ENCODE data around the gene FOXP1.

Gene FOXP1

GRCh38 chr3:71494212-71494611 lies 89.3 kb downstream of the FOXP1 start:
- no peak overlapping the region for H3K9ac ChIP-seq (ENCODE audit: low read depth, low read length)
- no peaks in the 10 kb centered on the region for H3K27me3 ChIP-seq (ENCODE audit: control insufficient read depth, insufficient read depth, low read length)
- H3K4me1 ChIP-seq (ENCODE audit: control insufficient read depth, insufficient read depth, low read length) = peaks cover 47% of the 10 kb centered on the region
- no peaks in the 10 kb centered on the region for H3K36me3 ChIP-seq (ENCODE audit: control insufficient read depth, insufficient read depth, low read length)
- no peak overlapping the region for H3K4me3 ChIP-seq (ENCODE audit: low read depth, low read length)
- H3K9me3 ChIP-seq (ENCODE audit: control insufficient read depth, insufficient read depth, low read length) = 0 out of 2 replicates have a peak, but pooled peaks cover 5% of the 10 kb centered on the region
- no peak overlapping the region for H3K27ac ChIP-seq (ENCODE audit: low read depth, low read length)

- Histone ChIP-seq H3K4me3 (ENCODE audit: low read depth, low read length) (no peak overlapping the region), H3K36me3 (ENCODE audit: control insufficient read depth, insufficient read depth, low read length) (no peaks in the 10 kb centered on the region), H3K4me1 (ENCODE audit: control insufficient read depth, insufficient read depth, low read length) (peaks cover 41% of the 10 kb centered on the region), H3K9me3 (ENCODE audit: control insufficient read depth, insufficient read depth, low read length) (0 out of 2 replicates have a peak, but pooled peaks cover 5% of the 10 kb centered on the region), H3K27ac (ENCODE audit: low read depth, low read length) (no peak overlapping the region), H3K27me3 (ENCODE audit: control insufficient read depth, insufficient read depth, low read length) (no peaks in the 10 kb centered on the region), H3K9ac (ENCODE audit: low read depth, low read length) (no peak overlapping the region)
Measured at GRCh38 chr3:71492974-71493771, 90.4 kb downstream of the FOXP1 start.

GRCh38 chr3:71492566-71492965 lies 91.0 kb downstream of the FOXP1 start:
- H3K4me1 ChIP-seq (ENCODE audit: control insufficient read depth, insufficient read depth, low read length) = peaks cover 35% of the 10 kb centered on the region
- H3K36me3 ChIP-seq (ENCODE audit: control insufficient read depth, insufficient read depth, low read length) = no peaks in the 10 kb centered on the region
- H3K9ac ChIP-seq (ENCODE audit: low read depth, low read length) = no peak overlapping the region
- no peak overlapping the region for H3K4me3 ChIP-seq (ENCODE audit: low read depth, low read length)
- no peak overlapping the region for H3K27ac ChIP-seq (ENCODE audit: low read depth, low read length)
- no peaks in the 10 kb centered on the region for H3K27me3 ChIP-seq (ENCODE audit: control insufficient read depth, insufficient read depth, low read length)
- H3K9me3 ChIP-seq (ENCODE audit: control insufficient read depth, insufficient read depth, low read length) = 0 out of 2 replicates have a peak, but pooled peaks cover 5% of the 10 kb centered on the region

- Histone ChIP-seq H3K4me3 (ENCODE audit: low read depth, low read length) (no peak overlapping the region), H3K4me1 (ENCODE audit: control insufficient read depth, insufficient read depth, low read length) (peaks cover 22% of the 10 kb centered on the region), H3K9me3 (ENCODE audit: control insufficient read depth, insufficient read depth, low read length) (0 out of 2 replicates have a peak, but pooled peaks cover 5% of the 10 kb centered on the region), H3K9ac (ENCODE audit: low read depth, low read length) (no peak overlapping the region), H3K27me3 (ENCODE audit: control insufficient read depth, insufficient read depth, low read length) (no peaks in the 10 kb centered on the region), H3K27ac (ENCODE audit: low read depth, low read length) (no peak overlapping the region), H3K36me3 (ENCODE audit: control insufficient read depth, insufficient read depth, low read length) (no peaks in the 10 kb centered on the region)
Measured at GRCh38 chr3:71491154-71491752, 92.3 kb downstream of the FOXP1 start.

GRCh38 chr3:71490692-71491091 lies 92.8 kb downstream of the FOXP1 start:
- Histone ChIP-seq H3K9me3 (ENCODE audit: control insufficient read depth, insufficient read depth, low read length) (0 out of 2 replicates have a peak, but pooled peaks cover 5% of the 10 kb centered on the region), H3K9ac (ENCODE audit: low read depth, low read length) (no peak overlapping the region), H3K36me3 (ENCODE audit: control insufficient read depth, insufficient read depth, low read length) (no peaks in the 10 kb centered on the region), H3K4me3 (ENCODE audit: low read depth, low read length) (no peak overlapping the region), H3K27ac (ENCODE audit: low read depth, low read length) (no peak overlapping the region), H3K27me3 (ENCODE audit: control insufficient read depth, insufficient read depth, low read length) (no peaks in the 10 kb centered on the region), H3K4me1 (ENCODE audit: control insufficient read depth, insufficient read depth, low read length) (peaks cover 16% of the 10 kb centered on the region)

GRCh38 chr3:71489315-71489761 lies 94.2 kb downstream of the FOXP1 start:
- Histone ChIP-seq H3K9ac (ENCODE audit: low read depth, low read length) (no peak overlapping the region), H3K36me3 (ENCODE audit: control insufficient read depth, insufficient read depth, low read length) (no peaks in the 10 kb centered on the region), H3K4me3 (ENCODE audit: low read depth, low read length) (no peak overlapping the region), H3K27ac (ENCODE audit: low read depth, low read length) (no peak overlapping the region), H3K27me3 (ENCODE audit: control insufficient read depth, insufficient read depth, low read length) (no peaks in the 10 kb centered on the region), H3K4me1 (ENCODE audit: control insufficient read depth, insufficient read depth, low read length) (peaks cover 10% of the 10 kb centered on the region), H3K9me3 (ENCODE audit: control insufficient read depth, insufficient read depth, low read length) (0 out of 2 replicates have a peak, but pooled peaks cover 5% of the 10 kb centered on the region)

- H3K9me3 ChIP-seq (ENCODE audit: control insufficient read depth, insufficient read depth, low read length) = 0 out of 2 replicates have a peak, but pooled peaks cover 5% of the 10 kb centered on the region
- H3K4me1 ChIP-seq (ENCODE audit: control insufficient read depth, insufficient read depth, low read length) = peaks cover 13% of the 10 kb centered on the region
- H3K9ac ChIP-seq (ENCODE audit: low read depth, low read length) = no peak overlapping the region
- no peak overlapping the region for H3K27ac ChIP-seq (ENCODE audit: low read depth, low read length)
- no peak overlapping the region for H3K4me3 ChIP-seq (ENCODE audit: low read depth, low read length)
- H3K36me3 ChIP-seq (ENCODE audit: control insufficient read depth, insufficient read depth, low read length) = no peaks in the 10 kb centered on the region
- no peaks in the 10 kb centered on the region for H3K27me3 ChIP-seq (ENCODE audit: control insufficient read depth, insufficient read depth, low read length)
Measured at GRCh38 chr3:71488882-71489281, 94.6 kb downstream of the FOXP1 start.

GRCh38 chr3:71488391-71488809 lies 95.1 kb downstream of the FOXP1 start:
- Histone ChIP-seq H3K4me1 (ENCODE audit: control insufficient read depth, insufficient read depth, low read length) (peaks cover 18% of the 10 kb centered on the region), H3K27me3 (ENCODE audit: control insufficient read depth, insufficient read depth, low read length) (no peaks in the 10 kb centered on the region), H3K27ac (ENCODE audit: low read depth, low read length) (no peak overlapping the region), H3K36me3 (ENCODE audit: control insufficient read depth, insufficient read depth, low read length) (no peaks in the 10 kb centered on the region), H3K4me3 (ENCODE audit: low read depth, low read length) (no peak overlapping the region), H3K9me3 (ENCODE audit: control insufficient read depth, insufficient read depth, low read length) (0 out of 2 replicates have a peak, but pooled peaks cover 5% of the 10 kb centered on the region), H3K9ac (ENCODE audit: low read depth, low read length) (no peak overlapping the region)

- Histone ChIP-seq H3K27me3 (ENCODE audit: control insufficient read depth, insufficient read depth, low read length) (no peaks in the 10 kb centered on the region), H3K9me3 (ENCODE audit: control insufficient read depth, insufficient read depth, low read length) (0 out of 2 replicates have a peak, but pooled peaks cover 5% of the 10 kb centered on the region), H3K4me3 (ENCODE audit: low read depth, low read length) (no peak overlapping the region), H3K27ac (ENCODE audit: low read depth, low read length) (no peak overlapping the region), H3K4me1 (ENCODE audit: control insufficient read depth, insufficient read depth, low read length) (peaks cover 18% of the 10 kb centered on the region), H3K36me3 (ENCODE audit: control insufficient read depth, insufficient read depth, low read length) (no peaks in the 10 kb centered on the region), H3K9ac (ENCODE audit: low read depth, low read length) (no peak overlapping the region)
Measured at GRCh38 chr3:71487418-71487817, 96.1 kb downstream of the FOXP1 start.

GRCh38 chr3:71486831-71487230 lies 96.7 kb downstream of the FOXP1 start:
- no peaks in the 10 kb centered on the region for H3K27me3 ChIP-seq (ENCODE audit: control insufficient read depth, insufficient read depth, low read length)
- H3K9ac ChIP-seq (ENCODE audit: low read depth, low read length) = no peak overlapping the region
- peaks cover 19% of the 10 kb centered on the region for H3K4me1 ChIP-seq (ENCODE audit: control insufficient read depth, insufficient read depth, low read length)
- H3K9me3 ChIP-seq (ENCODE audit: control insufficient read depth, insufficient read depth, low read length) = 0 out of 2 replicates have a peak, but pooled peaks cover 5% of the 10 kb centered on the region
- no peak overlapping the region for H3K4me3 ChIP-seq (ENCODE audit: low read depth, low read length)
- H3K27ac ChIP-seq (ENCODE audit: low read depth, low read length) = no peak overlapping the region
- no peaks in the 10 kb centered on the region for H3K36me3 ChIP-seq (ENCODE audit: control insufficient read depth, insufficient read depth, low read length)

GRCh38 chr3:71485896-71486295 lies 97.6 kb downstream of the FOXP1 start:
- Histone ChIP-seq H3K36me3 (ENCODE audit: control insufficient read depth, insufficient read depth, low read length) (no peaks in the 10 kb centered on the region), H3K9me3 (ENCODE audit: control insufficient read depth, insufficient read depth, low read length) (no peaks in the 10 kb centered on the region), H3K9ac (ENCODE audit: low read depth, low read length) (no peak overlapping the region), H3K4me1 (ENCODE audit: control insufficient read depth, insufficient read depth, low read length) (peaks cover 28% of the 10 kb centered on the region), H3K27ac (ENCODE audit: low read depth, low read length) (no peak overlapping the region), H3K4me3 (ENCODE audit: low read depth, low read length) (no peak overlapping the region), H3K27me3 (ENCODE audit: control insufficient read depth, insufficient read depth, low read length) (no peaks in the 10 kb centered on the region)
